Parathyroid adenoma (tissue), 2 donors: Measurements from ENCODE around the gene TMEM267.
"Not testable (repeated sequence)": the region's sequence is repeated elsewhere in the genome, so short reads cannot be mapped to it uniquely, and the experiment has no call there.

Source experiments
- H2AFZ ChIP-seq: fragments of 300-600 bp; sonication (generic); one replicate; pipeline ENCODE4 v1.7.0; 2017; ENCODE audit warnings: antibody characterized with exemption, mild to moderate bottlenecking
- H3K27ac ChIP-seq: fragments of 300-600 bp; sonication (generic); one replicate; pipeline ENCODE4 v1.7.0; 2017
- H3K27me3 ChIP-seq: fragments of 300-600 bp; sonication (generic); one replicate; pipeline ENCODE4 v1.7.0; 2017; ENCODE audit warnings: low read length; ENCODE audit not compliant: control insufficient read depth, insufficient read depth
- H3K36me3 ChIP-seq: fragments of 300-600 bp; sonication (generic); one replicate; pipeline ENCODE4 v1.7.0; 2017; ENCODE audit warnings: low read length; ENCODE audit not compliant: control insufficient read depth, insufficient read depth
- H3K4me1 ChIP-seq: fragments of 300-600 bp; sonication (generic); one replicate; pipeline ENCODE4 v1.7.0; 2017; ENCODE audit warnings: control low read depth
- H3K4me2 ChIP-seq: fragments of 300-600 bp; sonication (generic); one replicate; pipeline ENCODE4 v1.7.0; 2017; ENCODE audit warnings: low read length
- H3K4me3 ChIP-seq: fragments of 300-600 bp; sonication (generic); one replicate; pipeline ENCODE4 v1.7.0; 2017; ENCODE audit warnings: low read depth, low read length
- H3K79me2 ChIP-seq: fragments of 300-600 bp; sonication (generic); one replicate; pipeline ENCODE4 v1.7.0; 2017; ENCODE audit warnings: control low read depth
- H3K9ac ChIP-seq: fragments of 300-600 bp; sonication (generic); one replicate; pipeline ENCODE4 v1.7.0; 2017; ENCODE audit warnings: mild to moderate bottlenecking
- H3K9me3 ChIP-seq: fragments of 300-600 bp; sonication (generic); one replicate; pipeline ENCODE4 v1.7.0; 2017; ENCODE audit warnings: low read length; ENCODE audit not compliant: control insufficient read depth
- TF ChIP-seq, protein P1 (sequence below): fragments of 300-600 bp; sonication (generic); IDR thresholded peaks from one replicate; pipeline ENCODE4 v1.7.0; 2017; ENCODE audit warnings: antibody characterized with exemption, mild to moderate bottlenecking
- donor health status: primary hyperparathyroidism.

The TMEM267 gene

DNA sequence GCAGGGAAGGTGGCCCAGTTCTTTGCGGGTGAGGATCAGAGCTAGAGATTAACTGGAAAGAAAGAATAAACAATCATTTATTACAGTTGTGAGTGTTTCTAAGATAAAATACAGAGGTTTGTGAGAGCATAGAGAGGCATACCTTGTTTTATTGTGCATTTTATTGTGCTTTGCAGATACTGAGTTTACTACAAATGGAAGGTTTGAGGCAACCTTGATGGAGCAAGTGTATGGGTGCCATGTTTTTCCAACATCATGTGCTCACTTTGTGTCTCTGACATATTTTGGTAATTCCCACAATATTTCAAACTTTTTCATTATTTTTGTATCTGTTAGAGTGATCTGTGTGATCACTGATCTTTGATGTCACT lies 32.0 kb upstream of the TMEM267 start:
- no peaks in the 10 kb centered on the region for H3K27me3 ChIP-seq
- no peaks in the 10 kb centered on the region for H3K36me3 ChIP-seq
- H3K79me2 ChIP-seq, result no peaks in the 10 kb centered on the region
- peak overlapping the region; percentile 79 for H3K4me3 ChIP-seq
- no peaks in the 10 kb centered on the region for H3K9me3 ChIP-seq
- peak overlapping the region; percentile 94 for H3K4me2 ChIP-seq
- H2AFZ ChIP-seq, result peak overlapping the region; percentile 86
- TF ChIP-seq, protein P1, sequence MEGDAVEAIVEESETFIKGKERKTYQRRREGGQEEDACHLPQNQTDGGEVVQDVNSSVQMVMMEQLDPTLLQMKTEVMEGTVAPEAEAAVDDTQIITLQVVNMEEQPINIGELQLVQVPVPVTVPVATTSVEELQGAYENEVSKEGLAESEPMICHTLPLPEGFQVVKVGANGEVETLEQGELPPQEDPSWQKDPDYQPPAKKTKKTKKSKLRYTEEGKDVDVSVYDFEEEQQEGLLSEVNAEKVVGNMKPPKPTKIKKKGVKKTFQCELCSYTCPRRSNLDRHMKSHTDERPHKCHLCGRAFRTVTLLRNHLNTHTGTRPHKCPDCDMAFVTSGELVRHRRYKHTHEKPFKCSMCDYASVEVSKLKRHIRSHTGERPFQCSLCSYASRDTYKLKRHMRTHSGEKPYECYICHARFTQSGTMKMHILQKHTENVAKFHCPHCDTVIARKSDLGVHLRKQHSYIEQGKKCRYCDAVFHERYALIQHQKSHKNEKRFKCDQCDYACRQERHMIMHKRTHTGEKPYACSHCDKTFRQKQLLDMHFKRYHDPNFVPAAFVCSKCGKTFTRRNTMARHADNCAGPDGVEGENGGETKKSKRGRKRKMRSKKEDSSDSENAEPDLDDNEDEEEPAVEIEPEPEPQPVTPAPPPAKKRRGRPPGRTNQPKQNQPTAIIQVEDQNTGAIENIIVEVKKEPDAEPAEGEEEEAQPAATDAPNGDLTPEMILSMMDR, result no peak
- no peak overlapping the region for H3K9ac ChIP-seq
- peaks cover 9% of the 10 kb centered on the region for H3K4me1 ChIP-seq
- peak overlapping the region; percentile 70 for H3K27ac ChIP-seq

DNA sequence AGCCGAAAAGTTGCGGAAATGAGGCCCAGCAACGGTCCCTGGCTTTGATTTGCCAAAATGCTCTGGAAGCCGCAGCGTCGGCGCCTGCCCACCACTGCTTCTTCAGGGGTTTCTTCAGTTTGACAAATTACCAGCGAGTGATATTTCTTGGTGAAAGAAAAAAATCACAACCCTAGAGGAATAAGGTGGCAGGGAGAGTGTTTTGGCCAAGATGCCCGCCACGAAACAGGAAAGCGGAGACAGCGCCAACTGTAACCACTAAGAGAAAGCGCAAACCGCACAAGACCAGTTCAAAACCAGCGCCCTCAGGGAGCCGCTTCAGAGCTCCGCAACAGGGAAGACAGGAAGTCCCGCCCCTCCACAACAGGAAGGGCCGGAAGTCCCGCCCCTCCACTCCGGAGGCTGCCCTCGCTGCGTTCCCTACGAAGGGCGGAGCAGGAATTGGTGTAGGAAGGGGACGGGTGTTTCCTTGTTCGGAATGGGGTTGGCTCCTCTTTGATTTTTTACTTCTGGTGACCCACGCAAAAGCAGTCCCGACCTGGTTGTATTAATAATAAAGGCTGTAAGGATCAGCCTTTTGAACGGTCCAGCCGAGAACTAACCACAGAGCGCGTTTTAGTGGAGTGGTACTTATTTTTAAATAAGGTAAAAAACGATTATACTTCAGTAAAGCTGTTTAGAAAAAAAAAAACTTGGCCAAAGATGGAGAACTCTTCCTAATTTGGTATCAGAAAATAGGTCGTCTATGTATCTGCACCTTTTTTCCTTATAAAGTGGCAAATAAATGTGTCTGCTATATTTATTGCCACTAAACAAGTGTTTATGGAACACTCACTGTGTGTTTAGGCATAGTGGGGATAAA lies 31.4 kb upstream of the TMEM267 start, which contains the start of gene C5orf34:
Gene C5orf34 (minus strand): TSS at position 333 of the 862 bp plus-strand sequence. CDS start 5,809 bp downstream, outside the sequence.
- H3K27ac ChIP-seq, result peak within 1 kb of the TSS; percentile 70
- no peaks in the 10 kb centered on the region for H3K27me3 ChIP-seq
- H3K4me2 ChIP-seq, result peak within 1 kb of the TSS; percentile 94
- H3K79me2 ChIP-seq, result no peaks in the 10 kb centered on the region
- peaks cover 9% of the 10 kb centered on the region for H3K4me1 ChIP-seq
- TF ChIP-seq, protein P1, result no peak
- peak within 1 kb of the TSS; percentile 15 for H3K9ac ChIP-seq
- peak within 1 kb of the TSS; percentile 86 for H2AFZ ChIP-seq
- no peaks in the 10 kb centered on the region for H3K36me3 ChIP-seq
- H3K9me3 ChIP-seq, result no peaks in the 10 kb centered on the region
- peak within 1 kb of the TSS; percentile 79 for H3K4me3 ChIP-seq

DNA sequence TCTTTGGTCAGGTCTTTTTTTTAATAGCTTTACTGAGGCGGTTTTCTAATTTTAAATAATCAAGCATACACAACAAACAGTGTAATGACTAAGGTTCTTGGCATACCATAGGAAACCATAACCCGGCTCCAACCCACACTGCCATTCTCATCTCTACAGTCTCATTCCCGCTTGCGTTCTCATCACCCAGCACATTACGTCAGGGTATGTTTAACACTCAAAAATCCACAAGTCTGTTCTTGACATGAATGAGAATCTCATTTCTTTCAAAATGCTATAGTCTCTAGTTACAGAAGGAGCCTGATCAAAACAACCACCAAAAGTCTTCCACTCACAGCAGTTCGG lies 30.8 kb upstream of the TMEM267 start:
- Histone ChIP-seq H2AFZ (peak overlapping the region; percentile 86), H3K9ac (peak overlapping the region; percentile 15), H3K36me3 (no peaks in the 10 kb centered on the region), H3K9me3 (no peaks in the 10 kb centered on the region), H3K27ac (peak overlapping the region; percentile 70), H3K4me3 (peak overlapping the region; percentile 79), H3K27me3 (no peaks in the 10 kb centered on the region), H3K79me2 (no peaks in the 10 kb centered on the region), H3K4me2 (peak overlapping the region; percentile 79), H3K4me1 (peaks cover 9% of the 10 kb centered on the region)
- TF ChIP-seq, protein P1, result no peak

DNA sequence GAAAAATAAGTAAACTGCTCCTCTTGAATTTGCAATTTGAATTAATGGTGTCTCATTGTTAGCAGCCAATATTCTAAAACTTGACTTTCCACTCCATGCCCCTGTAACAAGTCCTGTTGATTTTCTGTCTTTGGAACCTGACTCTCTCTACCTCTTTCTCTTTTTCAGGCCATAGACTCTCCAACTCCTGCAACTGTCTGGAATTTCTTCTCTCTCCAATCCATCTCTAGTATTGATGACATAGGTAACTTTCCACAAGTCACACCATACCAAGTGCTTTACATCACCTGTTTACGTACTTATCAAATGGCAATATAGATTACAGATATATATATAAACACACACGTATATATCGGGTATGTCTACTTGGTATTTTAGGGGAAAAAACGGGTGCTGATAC lies 30.4 kb upstream of the TMEM267 start:
- Histone ChIP-seq H3K36me3 (no peaks in the 10 kb centered on the region), H2AFZ (no peak overlapping the region), H3K79me2 (no peaks in the 10 kb centered on the region), H3K9ac (no peak overlapping the region), H3K4me2 (no peak overlapping the region), H3K27ac (no peak overlapping the region), H3K4me1 (peaks cover 9% of the 10 kb centered on the region), H3K9me3 (no peaks in the 10 kb centered on the region), H3K4me3 (no peak overlapping the region), H3K27me3 (no peaks in the 10 kb centered on the region)
- TF ChIP-seq, protein P1, result no peak

DNA sequence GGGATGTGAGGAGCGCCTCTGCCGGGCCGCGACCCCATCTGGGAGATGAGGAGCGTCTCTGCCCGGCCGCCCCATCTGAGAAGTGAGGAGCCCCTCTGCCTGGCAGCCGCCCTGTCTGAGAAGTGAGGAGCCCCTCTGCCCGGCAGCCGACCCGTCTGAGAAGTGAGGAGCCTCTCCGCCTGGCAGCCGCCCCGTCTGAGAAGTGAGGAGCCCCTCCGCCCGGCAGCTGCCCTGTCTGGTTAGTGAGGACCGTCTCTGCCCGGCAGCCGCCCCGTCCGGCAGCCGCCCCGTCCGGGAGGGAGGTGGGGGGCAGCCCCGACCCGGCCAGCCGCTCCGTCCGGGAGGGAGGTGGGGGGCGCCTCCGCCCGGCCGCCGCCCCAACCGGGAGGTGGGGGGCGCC lies 27.4 kb upstream of the TMEM267 start:
- not testable (repeated sequence) for H3K4me2 ChIP-seq, H3K4me1 ChIP-seq, H3K4me3 ChIP-seq, H3K27ac ChIP-seq, H3K9me3 ChIP-seq, H3K79me2 ChIP-seq, H3K9ac ChIP-seq, H2AFZ ChIP-seq, H3K36me3 ChIP-seq, H3K27me3 ChIP-seq
